ENCODE measurements around the gene SIRT2.
A peak's percentile ranks its signal among the peaks of the same experiment; 100 is the strongest.

SIRT2 gene

DNA sequence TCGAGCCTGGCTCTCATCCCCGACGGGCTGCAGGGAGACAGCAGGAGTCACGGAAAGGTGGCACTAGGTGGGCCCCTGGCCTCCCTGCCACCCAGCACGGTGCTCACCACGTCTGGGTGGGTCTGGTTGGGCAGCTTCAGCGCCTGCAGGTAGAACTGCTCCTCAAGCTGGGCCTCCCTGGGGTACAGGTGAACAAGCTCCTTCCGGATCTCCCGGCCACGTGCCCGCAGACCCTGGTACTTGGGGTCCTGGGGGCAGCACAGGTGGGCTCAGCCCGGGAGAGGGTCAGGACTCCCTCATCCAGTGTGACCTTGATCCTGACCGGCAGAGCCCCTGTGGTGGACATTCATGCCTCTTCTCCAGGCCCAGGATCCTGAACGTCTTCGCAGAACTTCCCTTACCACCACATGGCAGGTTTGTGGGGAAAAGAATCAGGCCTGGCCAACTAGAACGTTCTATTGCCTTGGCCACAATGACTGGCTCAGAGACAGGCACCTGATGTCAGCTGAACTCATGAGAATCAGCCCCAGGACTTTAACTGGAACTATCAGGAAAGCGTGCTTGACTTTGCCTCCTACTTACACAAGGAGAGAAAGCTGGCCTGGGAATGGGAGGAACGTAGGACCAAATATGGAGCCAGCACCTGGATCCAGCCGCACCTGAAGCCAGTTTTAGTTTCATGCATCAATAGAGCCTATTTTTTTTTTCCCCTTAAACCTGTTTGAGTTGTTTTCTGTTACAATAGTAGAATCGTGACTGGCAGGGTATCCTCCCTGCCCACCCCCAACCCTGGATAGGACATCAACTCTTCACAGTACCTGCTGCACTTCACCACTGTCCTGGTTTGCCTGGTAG is 22.2 kb upstream of the SIRT2 start:
- Histone ChIP-seq H3K4me3 (ENCODE audit: low read depth, low read length) (no peak overlapping the region), H3K36me3 (replicated peaks) (peaks cover 20% of the 10 kb centered on the region), H3K27me3 (replicated peaks) (no peaks in the 10 kb centered on the region), H3K27ac (no peak overlapping the region)
- no peak for TF ChIP-seq CTCF (IDR thresholded peaks at IDR 0.05; ENCODE audit: low read depth, low read length, missing control alignments)
- DNase-seq = no peak
- in situ Hi-C loops (cut with HindIII; ENCODE audit: low pct_ligation_motif_present, low sequenced_read_pairs) = no loop called here

DNA sequence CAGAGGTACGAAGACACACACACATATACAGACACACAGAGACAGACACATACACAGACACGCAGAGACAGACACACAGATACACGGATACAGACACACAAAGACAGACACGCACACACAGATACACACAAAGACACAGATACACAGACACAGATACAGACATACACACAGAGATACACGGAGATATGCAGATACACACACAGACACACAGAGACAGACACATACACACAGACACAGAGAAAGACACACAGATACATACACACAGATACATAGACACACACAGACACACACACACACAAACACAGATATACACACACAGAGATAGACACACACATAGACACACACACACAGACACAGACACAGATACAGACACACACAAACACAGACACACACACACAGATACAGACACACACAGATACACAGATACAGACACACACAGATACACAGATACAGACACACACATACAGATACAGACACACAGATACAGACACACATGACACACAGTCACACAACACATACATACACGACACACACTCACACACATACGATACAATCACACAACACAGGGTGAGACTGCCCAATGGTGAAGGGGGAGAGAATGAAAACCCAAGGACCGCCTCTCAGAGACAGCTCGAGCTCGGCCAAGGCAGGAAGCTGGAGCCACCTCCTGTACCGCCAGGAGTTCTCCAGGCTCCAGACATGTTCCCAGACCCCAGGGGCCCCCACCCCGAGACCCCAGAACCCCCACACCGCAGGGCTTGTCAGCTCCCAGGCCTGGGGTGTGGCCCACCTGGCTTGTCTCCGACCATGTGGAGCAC is 21.4 kb upstream of the SIRT2 start:
- peaks cover 20% of the 10 kb centered on the region for H3K36me3 ChIP-seq (replicated peaks)
- no peaks in the 10 kb centered on the region for H3K27me3 ChIP-seq (replicated peaks)
- no peak for DNase-seq
- H3K4me3 ChIP-seq (ENCODE audit: low read depth, low read length) = no peak overlapping the region
- H3K27ac ChIP-seq = no peak overlapping the region
- TF ChIP-seq CTCF (IDR thresholded peaks at IDR 0.05; ENCODE audit: low read depth, low read length, missing control alignments) = no peak
- in situ Hi-C loops (cut with HindIII; ENCODE audit: low pct_ligation_motif_present, low sequenced_read_pairs) = no loop called here

DNA sequence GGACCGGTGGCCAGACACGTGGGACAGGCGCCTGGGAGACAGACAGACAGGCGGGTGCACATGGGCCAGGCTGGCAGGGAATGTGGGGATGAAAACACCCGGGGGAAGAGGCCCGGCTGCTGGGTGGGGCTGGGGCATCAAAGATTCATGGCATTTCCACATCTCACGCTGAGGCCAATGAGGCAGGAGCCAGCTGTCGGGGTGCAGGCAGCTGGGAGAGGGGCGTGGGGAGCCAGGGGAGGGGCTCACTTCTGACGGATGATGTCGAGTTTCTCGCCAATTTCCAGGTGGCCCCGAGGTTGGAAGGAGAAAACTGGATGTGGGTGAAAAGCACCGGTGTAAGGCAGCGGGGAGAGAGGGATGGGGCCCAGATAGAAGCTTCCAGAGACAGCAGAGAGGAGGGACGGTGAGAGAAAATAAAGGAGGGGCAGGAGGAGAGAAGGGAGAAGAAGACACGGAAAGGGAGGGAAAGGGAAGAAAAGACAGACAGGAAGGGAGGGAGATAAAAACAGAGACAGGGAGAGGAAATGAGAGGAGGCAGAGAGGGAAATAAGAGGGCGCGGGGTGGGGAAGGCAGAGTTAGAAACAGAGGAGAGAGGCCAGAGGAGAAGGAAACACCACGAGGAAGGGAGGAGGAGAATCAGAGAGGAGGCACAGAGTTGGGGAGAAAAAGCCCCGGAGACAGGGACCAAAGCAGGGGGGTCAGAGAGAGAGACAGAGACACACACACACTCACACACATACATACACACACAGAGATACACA is 20.6 kb upstream of the SIRT2 start:
- in situ Hi-C loops (cut with HindIII; ENCODE audit: low pct_ligation_motif_present, low sequenced_read_pairs) = no loop called here

DNA sequence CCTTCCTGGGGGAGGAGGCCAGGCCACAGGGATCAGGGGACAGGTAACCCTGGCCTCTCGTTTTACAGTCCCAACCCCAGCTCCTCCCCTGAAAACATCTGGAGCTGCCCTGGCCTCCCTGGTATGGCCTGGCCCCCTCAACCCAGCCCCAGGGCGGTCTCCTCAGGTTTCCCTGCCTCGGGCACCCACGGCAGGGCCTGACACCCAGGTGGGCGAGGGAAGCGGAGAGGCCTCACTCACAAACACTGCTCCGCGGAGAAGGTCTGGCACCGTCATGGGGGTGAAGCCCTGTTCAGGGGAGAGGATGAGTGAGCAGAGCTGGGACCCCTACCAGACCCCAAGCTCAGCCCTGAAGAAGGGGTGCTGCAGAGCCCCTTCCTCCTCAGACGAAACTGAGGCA is 19.1 kb upstream of the SIRT2 start:
- H3K36me3 ChIP-seq (replicated peaks) = peaks cover 10% of the 10 kb centered on the region
- no peak for TF ChIP-seq CTCF (IDR thresholded peaks at IDR 0.05; ENCODE audit: low read depth, low read length, missing control alignments)
- no peak for DNase-seq
- in situ Hi-C loops (cut with HindIII; ENCODE audit: low pct_ligation_motif_present, low sequenced_read_pairs) = no loop called here
- H3K4me3 ChIP-seq (ENCODE audit: low read depth, low read length) = no peak overlapping the region
- no peak overlapping the region for H3K27ac ChIP-seq
- H3K27me3 ChIP-seq (replicated peaks) = no peaks in the 10 kb centered on the region

More for the DNA sequence above, 20.6 kb upstream of the SIRT2 start:
- peaks cover 13% of the 10 kb centered on the region for H3K36me3 ChIP-seq (replicated peaks)
- H3K27ac ChIP-seq = no peak overlapping the region
- no peak for DNase-seq
- H3K27me3 ChIP-seq (replicated peaks) = no peaks in the 10 kb centered on the region
- H3K4me3 ChIP-seq (ENCODE audit: low read depth, low read length) = no peak overlapping the region
- TF ChIP-seq CTCF (IDR thresholded peaks at IDR 0.05; ENCODE audit: low read depth, low read length, missing control alignments) = no peak

- H3K4me3 ChIP-seq (ENCODE audit: low read depth, low read length) = no peak overlapping the region
These were observed 18.6 kb upstream of the SIRT2 start for GRCh38 chr19:38917921-38918491.

More at GRCh38 chr19:38917921-38918491, 18.6 kb upstream of the SIRT2 start:
- TF ChIP-seq CTCF (IDR thresholded peaks at IDR 0.05; ENCODE audit: low read depth, low read length, missing control alignments) = peak; percentile 35
- H3K27me3 ChIP-seq (replicated peaks) = no peaks in the 10 kb centered on the region
- H3K27ac ChIP-seq = no peak overlapping the region
- peaks cover 10% of the 10 kb centered on the region for H3K36me3 ChIP-seq (replicated peaks)
- in situ Hi-C loops (cut with HindIII; ENCODE audit: low pct_ligation_motif_present, low sequenced_read_pairs) = no loop called here
- DNase-seq = no peak

Measured in brain microvascular endothelial cell (primary cell).